AG10803 (cell line): ENCODE results near the gene RUFY3.
"Not testable (repeated sequence)": the region's sequence is repeated elsewhere in the genome, so short reads cannot be mapped to it uniquely, and the experiment has no call there.

Experiments
- DNase-seq: peaks from one replicate; pipeline ENCODE4 v3.0.0; 2010; ENCODE audit warnings: low read depth
- H3K4me3 ChIP-seq: 2 replicates; pipeline ENCODE4 v1.5.1; 2011; ENCODE audit warnings: mild to moderate bottlenecking, low read length, control low read depth
- TF ChIP-seq, protein P1 (sequence below): conservative IDR thresholded peaks from 2 replicates; pipeline ENCODE4 v1.5.1; 2011; ENCODE audit warnings: mild to moderate bottlenecking, low read length, control low read depth, inconsistent platforms

Gene RUFY3

DNA sequence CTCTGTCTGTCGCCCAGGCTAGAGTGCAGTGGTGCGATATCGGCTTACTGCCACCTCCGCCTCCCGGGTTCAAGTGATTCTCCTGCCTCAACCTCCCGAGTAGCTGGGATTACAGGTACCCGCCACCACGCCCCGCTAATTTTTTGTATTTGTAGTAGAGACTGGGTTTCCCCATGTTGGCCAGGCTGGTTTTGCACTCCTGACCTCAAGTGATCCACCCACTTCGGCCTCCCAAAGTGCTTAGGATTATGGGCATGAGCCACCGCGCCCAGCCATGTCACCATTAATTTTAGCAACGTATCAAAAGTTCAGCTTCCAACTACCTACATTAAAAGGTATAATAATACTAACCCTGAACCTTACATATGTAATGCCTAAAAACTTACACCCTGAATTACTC, 34.4 kb upstream of the RUFY3 start:
- TF ChIP-seq, protein P1, sequence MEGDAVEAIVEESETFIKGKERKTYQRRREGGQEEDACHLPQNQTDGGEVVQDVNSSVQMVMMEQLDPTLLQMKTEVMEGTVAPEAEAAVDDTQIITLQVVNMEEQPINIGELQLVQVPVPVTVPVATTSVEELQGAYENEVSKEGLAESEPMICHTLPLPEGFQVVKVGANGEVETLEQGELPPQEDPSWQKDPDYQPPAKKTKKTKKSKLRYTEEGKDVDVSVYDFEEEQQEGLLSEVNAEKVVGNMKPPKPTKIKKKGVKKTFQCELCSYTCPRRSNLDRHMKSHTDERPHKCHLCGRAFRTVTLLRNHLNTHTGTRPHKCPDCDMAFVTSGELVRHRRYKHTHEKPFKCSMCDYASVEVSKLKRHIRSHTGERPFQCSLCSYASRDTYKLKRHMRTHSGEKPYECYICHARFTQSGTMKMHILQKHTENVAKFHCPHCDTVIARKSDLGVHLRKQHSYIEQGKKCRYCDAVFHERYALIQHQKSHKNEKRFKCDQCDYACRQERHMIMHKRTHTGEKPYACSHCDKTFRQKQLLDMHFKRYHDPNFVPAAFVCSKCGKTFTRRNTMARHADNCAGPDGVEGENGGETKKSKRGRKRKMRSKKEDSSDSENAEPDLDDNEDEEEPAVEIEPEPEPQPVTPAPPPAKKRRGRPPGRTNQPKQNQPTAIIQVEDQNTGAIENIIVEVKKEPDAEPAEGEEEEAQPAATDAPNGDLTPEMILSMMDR, result no peak
- no peak for DNase-seq
- H3K4me3 ChIP-seq, result peak overlapping the region; percentile 82

GRCh38 chr4:70687821-70688794, 33.7 kb upstream of the RUFY3 start, which contains the start of gene UTP3:
Gene UTP3 (plus strand): TSS chr4:70688532. CDS start chr4:70688678, 146 bp downstream.
- H3K4me3 ChIP-seq, result peak within 1 kb of the TSS; percentile 82
- DNase-seq, result peak; percentile 99
- TF ChIP-seq, protein P1, result peak; percentile 93

DNA sequence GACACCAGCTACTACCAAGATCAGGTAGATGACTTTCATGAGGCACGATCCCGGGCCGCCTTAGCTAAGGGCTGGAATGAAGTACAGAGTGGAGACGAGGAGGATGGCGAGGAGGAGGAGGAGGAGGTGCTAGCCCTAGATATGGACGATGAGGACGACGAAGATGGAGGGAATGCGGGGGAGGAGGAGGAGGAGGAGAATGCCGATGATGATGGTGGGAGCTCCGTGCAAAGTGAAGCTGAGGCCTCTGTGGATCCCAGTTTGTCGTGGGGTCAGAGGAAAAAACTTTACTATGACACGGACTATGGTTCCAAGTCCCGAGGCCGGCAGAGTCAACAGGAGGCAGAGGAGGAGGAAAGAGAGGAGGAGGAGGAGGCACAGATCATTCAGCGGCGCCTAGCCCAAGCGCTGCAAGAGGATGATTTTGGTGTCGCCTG, 33.0 kb upstream of the RUFY3 start:
- TF ChIP-seq, protein P1, result no peak
- no peak for DNase-seq
- peak overlapping the region; percentile 82 for H3K4me3 ChIP-seq

GRCh38 chr4:70691661-70692060, 30.1 kb upstream of the RUFY3 start:
- DNase-seq, result no peak
- H3K4me3 ChIP-seq, result no peak overlapping the region
- TF ChIP-seq, protein P1, result no peak

GRCh38 chr4:70694633-70695032, 27.1 kb upstream of the RUFY3 start:
- not testable (repeated sequence) for H3K4me3 ChIP-seq, DNase-seq

DNA sequence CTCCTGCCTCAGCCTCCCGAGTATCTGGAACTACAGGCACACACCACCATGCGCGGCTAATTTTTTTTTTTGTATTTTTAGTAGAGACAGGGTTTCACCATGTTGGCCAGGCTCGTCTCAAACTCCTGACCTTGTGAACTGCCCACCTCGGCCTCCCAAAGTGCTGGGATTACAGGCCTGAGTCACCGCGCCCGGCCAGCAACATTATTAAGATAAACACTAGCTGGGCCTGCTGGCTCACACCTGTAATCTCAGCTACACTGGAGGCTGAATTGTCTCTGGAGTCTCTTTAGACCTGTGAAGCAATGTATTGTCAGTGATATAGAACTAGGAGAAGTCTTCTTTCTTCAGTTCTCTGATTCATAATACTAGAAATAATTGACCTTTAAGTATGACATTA, 23.3 kb upstream of the RUFY3 start:
- not testable (repeated sequence) for DNase-seq, H3K4me3 ChIP-seq

GRCh38 chr4:70700712-70701111, 21.1 kb upstream of the RUFY3 start:
- H3K4me3 ChIP-seq, result no peak overlapping the region
- TF ChIP-seq, protein P1, result no peak
- no peak for DNase-seq

GRCh38 chr4:70701271-70701670, 20.5 kb upstream of the RUFY3 start:
- no peak overlapping the region for H3K4me3 ChIP-seq
- DNase-seq, result no peak
- TF ChIP-seq, protein P1, result no peak

- DNase-seq, H3K4me3 ChIP-seq: not testable (repeated sequence)
These were observed 19.2 kb upstream of the RUFY3 start for GRCh38 chr4:70702592-70702991.
